ENCODE data around the gene ERGIC1. TPM values are rescaled to one million over a fixed set of nuclear protein-coding genes. Genes with fewer than 3 reads are reported as not detected.

Gene ERGIC1
- total and polyA plus RNA-seq, 7 donors: 49.9 to 116 (median 53.9) TPM

DNA sequence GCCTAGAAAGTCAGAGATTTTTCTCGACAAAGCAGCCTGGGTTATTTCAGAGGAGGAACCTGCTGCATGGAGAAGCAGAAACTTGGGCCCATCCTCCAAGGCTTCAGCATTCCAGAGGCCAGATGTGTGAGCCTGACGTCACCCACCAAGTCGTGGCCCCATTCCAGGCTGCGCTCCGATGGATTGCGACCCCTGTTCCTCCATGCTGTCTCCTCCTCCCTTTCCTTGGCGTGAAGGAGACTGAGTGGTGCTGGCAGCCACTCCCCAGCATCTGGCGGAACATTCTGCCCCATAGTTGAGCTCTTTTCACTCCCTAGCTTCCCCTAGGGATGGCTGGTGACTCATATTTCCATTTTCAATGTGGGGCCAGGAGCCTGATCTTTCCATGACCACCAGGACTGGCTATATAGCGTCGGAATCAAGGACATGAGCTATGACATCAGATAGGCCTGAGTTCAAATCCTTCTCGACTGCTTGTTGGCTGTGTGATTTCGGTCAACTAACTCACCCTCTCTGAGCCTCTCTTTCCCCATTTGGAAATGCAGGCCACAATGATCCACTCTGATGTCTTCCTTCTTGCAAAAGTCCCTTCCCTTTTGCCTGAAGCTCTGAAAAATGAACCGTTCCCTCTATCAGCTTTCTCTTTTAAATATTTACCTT is 38.6 kb upstream of the ERGIC1 start:
- TF ChIP-seq, protein P1, sequence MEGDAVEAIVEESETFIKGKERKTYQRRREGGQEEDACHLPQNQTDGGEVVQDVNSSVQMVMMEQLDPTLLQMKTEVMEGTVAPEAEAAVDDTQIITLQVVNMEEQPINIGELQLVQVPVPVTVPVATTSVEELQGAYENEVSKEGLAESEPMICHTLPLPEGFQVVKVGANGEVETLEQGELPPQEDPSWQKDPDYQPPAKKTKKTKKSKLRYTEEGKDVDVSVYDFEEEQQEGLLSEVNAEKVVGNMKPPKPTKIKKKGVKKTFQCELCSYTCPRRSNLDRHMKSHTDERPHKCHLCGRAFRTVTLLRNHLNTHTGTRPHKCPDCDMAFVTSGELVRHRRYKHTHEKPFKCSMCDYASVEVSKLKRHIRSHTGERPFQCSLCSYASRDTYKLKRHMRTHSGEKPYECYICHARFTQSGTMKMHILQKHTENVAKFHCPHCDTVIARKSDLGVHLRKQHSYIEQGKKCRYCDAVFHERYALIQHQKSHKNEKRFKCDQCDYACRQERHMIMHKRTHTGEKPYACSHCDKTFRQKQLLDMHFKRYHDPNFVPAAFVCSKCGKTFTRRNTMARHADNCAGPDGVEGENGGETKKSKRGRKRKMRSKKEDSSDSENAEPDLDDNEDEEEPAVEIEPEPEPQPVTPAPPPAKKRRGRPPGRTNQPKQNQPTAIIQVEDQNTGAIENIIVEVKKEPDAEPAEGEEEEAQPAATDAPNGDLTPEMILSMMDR (IDR thresholded peaks at IDR 0.05): no peak
- intact Hi-C loops (cut with DNase I): loop anchor here in 1 of 2 donors (10.0 kb wide), 1 partner anchor 69 kb away; no protein-coding TSS in a partner anchor
- no peaks in the 10 kb centered on the region for H3K9me3 ChIP-seq
- no peak overlapping the region for H3K4me3 ChIP-seq
- H3K27ac ChIP-seq: peak overlapping the region; percentile 77
- 13 to 24% (median 18%) methylated on average over 13 of the region's 13 CpGs for WGBS, 3 donors
- peaks cover 51% of the 10 kb centered on the region for H3K4me1 ChIP-seq
- H3K36me3 ChIP-seq (ENCODE audit: insufficient read depth in 1 of 2, low read depth in 1 of 2): no peaks in the 10 kb centered on the region
- DNase-seq: peak; percentile 96 to 97
- peak; percentile 31 to 85 (median 83) for ATAC-seq
- H3K27me3 ChIP-seq (ENCODE audit: insufficient read depth in 3 of 3, low read length in 2 of 3): no peaks in the 10 kb centered on the region

DNA sequence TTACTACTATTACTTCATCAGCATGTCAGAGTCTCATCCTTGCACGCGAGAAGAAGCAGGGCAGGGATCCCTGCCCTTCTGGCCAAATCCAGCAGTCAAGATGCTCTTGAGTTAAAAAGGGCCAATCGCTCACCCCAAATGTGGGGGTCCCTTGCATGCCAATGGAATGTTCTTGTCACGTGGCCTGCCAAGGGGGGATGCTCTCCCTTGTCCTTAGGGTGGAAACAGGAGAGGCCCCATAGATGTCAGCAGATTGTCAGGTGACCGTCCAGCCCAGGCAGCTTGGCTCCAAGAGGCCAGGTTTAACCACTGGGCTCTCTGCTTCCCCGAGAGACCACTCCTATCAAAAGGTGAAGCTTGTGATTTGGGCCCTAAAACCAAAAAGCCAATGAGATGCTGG is 37.7 kb upstream of the ERGIC1 start:
- H3K27ac ChIP-seq: peak overlapping the region; percentile 77
- no peaks in the 10 kb centered on the region for H3K27me3 ChIP-seq (ENCODE audit: insufficient read depth in 3 of 3, low read length in 2 of 3)
- no peak overlapping the region for H3K4me3 ChIP-seq
- peaks cover 43% of the 10 kb centered on the region for H3K4me1 ChIP-seq
- intact Hi-C loops (cut with DNase I): loop anchor here in 1 of 2 donors (10.0 kb wide), 1 partner anchor 68 kb away; no protein-coding TSS in a partner anchor
- H3K36me3 ChIP-seq (ENCODE audit: insufficient read depth in 1 of 2, low read depth in 1 of 2): no peaks in the 10 kb centered on the region
- DNase-seq: no peak
- TF ChIP-seq, protein P1 (IDR thresholded peaks at IDR 0.05): no peak
- no peak for ATAC-seq
- no peaks in the 10 kb centered on the region for H3K9me3 ChIP-seq
- WGBS, 3 donors: 84 to 91% (median 88%) methylated on average over 6 of the region's 6 CpGs

DNA sequence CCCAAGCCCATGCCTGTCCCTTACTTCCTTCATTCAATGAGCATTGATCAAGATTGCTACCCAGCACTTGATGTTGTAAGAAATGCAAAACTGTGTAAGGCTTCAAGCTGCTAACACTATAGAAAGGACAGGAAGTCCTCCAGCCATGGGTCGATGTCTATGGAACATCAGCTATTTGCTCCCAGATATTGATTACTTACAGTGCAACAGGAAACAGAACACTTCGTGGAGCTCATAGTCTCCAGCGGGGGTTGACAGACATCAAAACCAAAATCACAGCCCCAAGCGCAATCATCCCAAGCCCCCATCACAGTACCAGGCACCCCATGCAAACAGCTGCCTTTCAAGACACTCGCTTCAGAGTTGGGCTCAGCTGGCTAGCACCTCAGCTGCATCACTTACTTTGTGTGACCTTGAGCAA is 36.3 kb upstream of the ERGIC1 start:
- DNase-seq: no peak
- no peak overlapping the region for H3K4me3 ChIP-seq
- H3K27me3 ChIP-seq (ENCODE audit: insufficient read depth in 3 of 3, low read length in 2 of 3): no peaks in the 10 kb centered on the region
- H3K9me3 ChIP-seq: no peaks in the 10 kb centered on the region
- H3K36me3 ChIP-seq (ENCODE audit: insufficient read depth in 1 of 2, low read depth in 1 of 2): no peaks in the 10 kb centered on the region
- 74 to 78% (median 74%) methylated on average over 5 of the region's 5 CpGs for WGBS, 3 donors
- ATAC-seq: no peak
- H3K4me1 ChIP-seq: peaks cover 34% of the 10 kb centered on the region
- H3K27ac ChIP-seq: peak overlapping the region; percentile 7
- intact Hi-C loops (cut with DNase I): loop anchor here in 1 of 2 donors (10.0 kb wide), 1 partner anchor 67 kb away; no protein-coding TSS in a partner anchor
- TF ChIP-seq, protein P1 (IDR thresholded peaks at IDR 0.05): no peak

DNA sequence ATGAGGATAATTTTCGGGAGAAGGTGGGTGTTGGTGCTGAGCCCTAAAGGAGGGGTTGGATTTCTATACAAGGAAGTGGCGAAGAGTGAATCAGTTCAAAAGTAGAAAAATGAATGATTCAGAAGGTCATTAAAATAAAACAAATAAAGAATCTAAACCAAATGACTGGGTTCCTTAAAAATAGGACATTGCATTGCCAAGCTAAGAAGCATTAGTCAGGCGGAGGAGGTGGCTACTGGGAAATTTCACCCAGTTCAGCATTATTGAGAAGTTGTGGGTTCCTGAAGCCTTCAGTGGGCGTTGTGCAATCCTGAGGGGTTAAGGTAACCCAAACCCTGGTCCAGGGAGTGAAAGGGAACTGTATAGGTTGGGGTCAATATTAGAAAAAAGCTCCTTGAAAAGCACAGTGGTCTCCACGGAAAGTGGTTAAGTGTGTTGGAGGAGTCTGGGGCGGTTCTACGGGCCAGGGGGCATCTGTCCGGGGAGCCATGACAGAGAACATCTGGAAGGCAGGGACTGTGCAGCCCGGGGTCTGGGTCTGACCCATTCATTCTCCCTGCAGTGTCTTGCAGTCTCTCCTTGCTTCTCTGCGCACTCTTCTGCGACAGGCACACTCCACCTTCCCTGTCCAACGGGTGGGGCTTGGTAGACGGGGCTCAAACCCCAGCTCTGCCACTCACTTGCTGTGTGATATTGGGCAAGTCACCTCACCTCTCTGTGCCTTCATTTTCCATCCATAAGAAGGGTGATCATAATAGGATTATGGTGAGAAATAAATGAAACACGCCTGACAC is 35.4 kb upstream of the ERGIC1 start:
- H3K4me3 ChIP-seq: no peak overlapping the region
- H3K27ac ChIP-seq: peak overlapping the region; percentile 7
- H3K27me3 ChIP-seq (ENCODE audit: insufficient read depth in 3 of 3, low read length in 2 of 3): no peaks in the 10 kb centered on the region
- H3K4me1 ChIP-seq: peaks cover 27% of the 10 kb centered on the region
- DNase-seq (peak in 1 of 2 donors; percentile 38), ATAC-seq (no peak)
- no peaks in the 10 kb centered on the region for H3K9me3 ChIP-seq
- TF ChIP-seq, protein P1 (IDR thresholded peaks at IDR 0.05): no peak
- intact Hi-C loops (cut with DNase I): loop anchor here in 1 of 2 donors (10.0 kb wide), 1 partner anchor 66 kb away; no protein-coding TSS in a partner anchor
- 78 to 86% (median 80%) methylated on average over 14 of the region's 14 CpGs for WGBS, 3 donors
- H3K36me3 ChIP-seq (ENCODE audit: insufficient read depth in 1 of 2, low read depth in 1 of 2): no peaks in the 10 kb centered on the region
